IMR-90 (cell line): ENCODE measurements around the gene SLC6A6. TPM values are rescaled to one million over a fixed set of nuclear protein-coding genes. Genes with fewer than 3 reads are reported as not detected.

ENCODE experiments used
- ATAC-seq: fragments of 200-7000 bp; cut with Tn5 transposase; 2 replicates; pipeline ENCODE4 v1.9.1; 2020; ENCODE audit warnings: low read depth, mild to moderate bottlenecking, moderate library complexity
- BruUV-seq: library from RNA; stranded (reverse); fragments of 400-500 nt; replicated peaks from 2 replicates; lab custom pipeline; 2021; lab: Mats Ljungman, UMichigan
- CTCF ChIA-PET: fragments of 300-600 bp; formaldehyde crosslinking; extraction: SDS; loops from one replicate; lab custom pipeline; 2021; ENCODE audit warnings: antibody characterized with exemption; lab: Yijun Ruan, JAX
- POLR2A ChIA-PET: fragments of 300-600 bp; sonication (Branson Sonifier 250); formaldehyde crosslinking; loops from one replicate; lab custom pipeline; 2022; ENCODE audit warnings: antibody characterized with exemption; ENCODE audit not compliant: unreplicated experiment; lab: Charles Lee
- DNase-seq: peaks from one replicate; pipeline ENCODE4 v3.0.0; 2013
- H2AFZ ChIP-seq: replicated peaks from 2 replicates; pipeline ENCODE3; 2013; ENCODE audit warnings: low read length, mild to moderate bottlenecking; ENCODE audit not compliant: poor library complexity
- H2AK5ac ChIP-seq: 2 replicates; pipeline ENCODE4 v1.6.1; 2013; ENCODE audit warnings: low read depth, low read length, inconsistent platforms
- H2AK9ac ChIP-seq: replicated peaks from 2 replicates; pipeline ENCODE3; 2013; ENCODE audit warnings: mild to moderate bottlenecking, low read depth, low read length, moderate library complexity; ENCODE audit not compliant: poor library complexity
- H2BK120ac ChIP-seq: 2 replicates; pipeline ENCODE4 v1.6.1; 2013; ENCODE audit warnings: low read depth, low read length, inconsistent platforms
- H2BK15ac ChIP-seq: 3 replicates; pipeline ENCODE4 v1.6.1; 2013; ENCODE audit warnings: low read depth, low read length, inconsistent platforms
- H2BK20ac ChIP-seq: 2 replicates; pipeline ENCODE4 v1.6.1; 2013; ENCODE audit warnings: low read depth, mild to moderate bottlenecking, inconsistent platforms, low read length, moderate library complexity
- H2BK5ac ChIP-seq: 2 replicates; pipeline ENCODE4 v1.6.1; 2013; ENCODE audit warnings: mild to moderate bottlenecking, low read depth, low read length, inconsistent platforms; ENCODE audit not compliant: poor library complexity, severe bottlenecking
- H3K14ac ChIP-seq: replicated peaks from 2 replicates; pipeline ENCODE4 v1.6.1; 2013; ENCODE audit warnings: low read depth, low read length, inconsistent platforms
- H3K18ac ChIP-seq: 2 replicates; pipeline ENCODE4 v1.6.1; 2013; ENCODE audit warnings: low read depth, low read length, control low read depth
- H3K23ac ChIP-seq: 2 replicates; pipeline ENCODE4 v1.6.1; 2013; ENCODE audit warnings: low read depth, low read length, inconsistent platforms
- H3K27ac ChIP-seq: 2 replicates; pipeline ENCODE4 v1.5.1; 2013; ENCODE audit warnings: mild to moderate bottlenecking, control low read depth, low read length; ENCODE audit not compliant: insufficient read depth
- H3K27me3 ChIP-seq: 2 replicates; pipeline ENCODE4 v1.6.1; 2013; ENCODE audit warnings: low read length; ENCODE audit not compliant: control insufficient read depth, insufficient read depth
- H3K36me3 ChIP-seq: 2 replicates; pipeline ENCODE4 v1.6.1; 2013; ENCODE audit warnings: low read length, mixed read lengths; ENCODE audit not compliant: control insufficient read depth, insufficient read depth
- H3K4ac ChIP-seq: 2 replicates; pipeline ENCODE4 v1.6.1; 2013; ENCODE audit warnings: low read depth, low read length, inconsistent platforms
- H3K4me1 ChIP-seq: 2 replicates; pipeline ENCODE4 v1.6.1; 2013; ENCODE audit warnings: low read length, mixed read lengths; ENCODE audit not compliant: control insufficient read depth, insufficient read depth
- H3K4me2 ChIP-seq: 2 replicates; pipeline ENCODE4 v1.6.1; 2013; ENCODE audit warnings: low read depth, mild to moderate bottlenecking, control low read depth, low read length, moderate library complexity
- H3K4me3 ChIP-seq: 2 replicates; pipeline ENCODE4 v1.5.1; 2013; ENCODE audit warnings: low read depth, mild to moderate bottlenecking, control low read depth, low read length, moderate library complexity; ENCODE audit not compliant: insufficient read depth
- H3K56ac ChIP-seq: 2 replicates; pipeline ENCODE4 v1.6.1; 2013; ENCODE audit warnings: low read length, inconsistent platforms; ENCODE audit not compliant: insufficient read depth; ENCODE audit errors: extremely low read depth
- H3K79me1 ChIP-seq, 2 experiments: 2 replicates each; pipeline ENCODE4 v1.6.1; 2013; ENCODE audit warnings: low read length in 2 of 2, inconsistent platforms in 1 of 2, low read depth in 1 of 2
- H3K9ac ChIP-seq: 2 replicates; pipeline ENCODE4 v1.6.1; 2013; ENCODE audit warnings: low read depth, low read length, control low read depth
- H3K9me1 ChIP-seq: 2 replicates; pipeline ENCODE4 v1.6.1; 2013; ENCODE audit warnings: low read length, inconsistent platforms; ENCODE audit not compliant: insufficient read depth
- H3K9me3 ChIP-seq: 2 replicates; pipeline ENCODE4 v1.6.1; 2013; ENCODE audit warnings: low read length; ENCODE audit not compliant: control insufficient read depth, insufficient read depth
- H4K20me1 ChIP-seq: 2 replicates; pipeline ENCODE4 v1.6.1; 2013; ENCODE audit warnings: low read length, inconsistent platforms; ENCODE audit not compliant: insufficient read depth
- H4K5ac ChIP-seq: 2 replicates; pipeline ENCODE4 v1.6.1; 2013; ENCODE audit warnings: mild to moderate bottlenecking, low read depth, low read length, control low read depth
- H4K8ac ChIP-seq, 2 experiments: 2 replicates each; pipeline ENCODE4 v1.6.1; 2013; ENCODE audit warnings: low read depth in 2 of 2, low read length in 2 of 2, control low read depth in 1 of 2, inconsistent platforms in 1 of 2
- H4K91ac ChIP-seq: 2 replicates; pipeline ENCODE4 v1.6.1; 2013; ENCODE audit warnings: low read depth, low read length, inconsistent platforms; ENCODE audit not compliant: insufficient read depth
- CHD1 ChIP-seq: IDR thresholded peaks from 2 replicates; pipeline ENCODE4 v1.6.1; 2012; ENCODE audit warnings: low read depth, low read length, improper control_type of control experiment
- FOS ChIP-seq: fragments of 150-350 bp; IDR thresholded peaks from 2 replicates; pipeline ENCODE4 v1.6.1; 2016; ENCODE audit warnings: low read depth, low read length
- NFE2L2 ChIP-seq: fragments of 150-350 bp; IDR thresholded peaks from 2 replicates; pipeline ENCODE4 v1.6.1; 2016; ENCODE audit warnings: low read depth, mild to moderate bottlenecking, low read length
- RFX5 ChIP-seq: IDR thresholded peaks from 2 replicates; pipeline ENCODE4 v1.8.0; 2012; ENCODE audit warnings: low read depth, mild to moderate bottlenecking, low read length, moderate library complexity
- WGBS, 2 experiments: methylation state at CpG; one replicate each; pipeline versions ENCODE4 v1.1.5 to v1.1.7; 2013; ENCODE audit warnings: missing lambda C conversion rate in 2 of 2; ENCODE audit not compliant: insufficient read length in 1 of 2; ENCODE audit errors: extremely low coverage in 2 of 2; 5-methylcytosine and 5-hydroxymethylcytosine counted together
- dilution Hi-C: fragments of 300-500 bp; cut with HindIII; formaldehyde crosslinking; loops from one replicate; pipeline ENCODE4 v1.14.3; 2018; ENCODE audit warnings: low sequenced_read_pairs; ENCODE audit not compliant: unreplicated experiment
- in situ Hi-C: fragments of 300-500 bp; cut with MboI; formaldehyde crosslinking; loops from 3 replicates; pipeline ENCODE4 v1.14.3; 2019; ENCODE audit warnings: low sequenced_read_pairs, inconsistent platforms, mixed read lengths
- intact Hi-C: fragments of 100-400 bp; cut with micrococcal nuclease; formaldehyde crosslinking; loops from 2 replicates; pipeline ENCODE4 v1.10.0; 2022
- polyA plus RNA-seq, 3 experiments: library from polyadenylated mRNA; depleted of rRNA; stranded (reverse); fragments of >200 nt; gene quantifications; 2 replicates each; pipeline ENCODE4 v1.2.3, GENCODE V29; 2012; ENCODE audit warnings: low replicate concordance in 1 of 3
- total RNA-seq: library from RNA; depleted of rRNA; stranded (reverse); fragments of >200 nt; gene quantifications from 2 replicates; pipeline ENCODE4 v1.2.3, GENCODE V29; 2012

SLC6A6 gene
- total and polyA plus RNA-seq, 2 of the 4 experiments (the other 2 are of a cell fraction) = 29.9 to 39.4 TPM

DNA sequence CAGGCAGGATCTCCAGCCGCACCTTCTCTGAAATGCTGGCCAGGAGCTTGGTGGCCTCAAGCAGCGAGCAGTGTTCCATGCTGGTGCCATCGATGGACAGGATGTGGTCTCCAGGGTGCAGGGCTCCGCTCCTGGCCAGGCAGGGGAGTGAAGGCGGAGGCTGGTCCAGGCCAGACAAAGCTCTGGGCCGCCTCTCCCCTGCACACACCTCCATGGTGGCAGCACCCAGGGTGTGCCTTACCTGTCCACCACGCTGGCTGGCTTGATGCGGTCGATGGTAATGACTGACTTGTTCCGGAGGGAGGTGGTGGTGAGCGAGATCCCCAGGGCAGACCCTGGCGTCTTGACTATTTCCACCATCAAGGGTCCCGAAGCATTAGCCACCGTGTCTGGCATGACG lies 117.7 kb downstream of the SLC6A6 start:
- ChIA-PET POLR2A (no interaction called here), CTCF (no interaction called here)
- dilution Hi-C loops = no loop called here

More for the DNA sequence above, 117.7 kb downstream of the SLC6A6 start:
- H4K91ac ChIP-seq = no peak overlapping the region
- H2BK120ac ChIP-seq = no peak overlapping the region
- H2BK20ac ChIP-seq = no peak overlapping the region
- no peak overlapping the region for H4K8ac ChIP-seq
- no peak overlapping the region for H2AK9ac ChIP-seq
- no peak overlapping the region for H3K27ac ChIP-seq
- H3K14ac ChIP-seq = no peak overlapping the region
- DNase-seq (no peak), ATAC-seq (no peak)
- H4K20me1 ChIP-seq = no peaks in the 10 kb centered on the region
- peaks cover 19% of the 10 kb centered on the region for H3K27me3 ChIP-seq
- H4K5ac ChIP-seq = no peak overlapping the region
- H3K4me1 ChIP-seq = no peaks in the 10 kb centered on the region
- H3K9me1 ChIP-seq = no peaks in the 10 kb centered on the region
- no peak overlapping the region for H3K4me2 ChIP-seq
- intact Hi-C loops = no loop called here
- TF ChIP-seq FOS (no peak), CHD1 (no peak), NFE2L2 (no peak), RFX5 (no peak)
- H3K9me3 ChIP-seq = no peaks in the 10 kb centered on the region
- H3K79me1 ChIP-seq = no peaks in the 10 kb centered on the region
- no peak overlapping the region for H3K56ac ChIP-seq
- no peak overlapping the region for H3K4ac ChIP-seq
- no peak overlapping the region for H3K9ac ChIP-seq
- H3K23ac ChIP-seq = no peak overlapping the region
- H2BK5ac ChIP-seq = no peak overlapping the region
- no peak overlapping the region for H2AFZ ChIP-seq
- H3K4me3 ChIP-seq = no peak overlapping the region
- H3K18ac ChIP-seq = no peak overlapping the region
- no peak overlapping the region for H2AK5ac ChIP-seq
- WGBS, 2 experiments = 71% methylated on average over 4 of the region's 15 CpGs; no CpG with 5 or more reads in 1 of the 2 experiments
- no peaks in the 10 kb centered on the region for H3K36me3 ChIP-seq
- BruUV-seq = no TSS peak
- in situ Hi-C loops = no loop called here
- H2BK15ac ChIP-seq = no peak overlapping the region
